SK-N-MC (cell line): ENCODE data around the gene PAM16.

ENCODE experiments used
- DNase-seq: peaks from one replicate; pipeline ENCODE4 v3.0.0-alpha.2; 2011; ENCODE audit warnings: low read depth, low spot score
- H3K27ac ChIP-seq: fragments of 200-600 bp; sonication (generic); 2 replicates; pipeline ENCODE4 v1.5.1; 2016; ENCODE audit warnings: mixed run types
- H3K36me3 ChIP-seq: fragments of 200-600 bp; sonication (generic); 2 replicates; pipeline ENCODE4 v1.6.1; 2017; ENCODE audit warnings: antibody characterized with exemption, low read length, mixed read lengths; ENCODE audit not compliant: insufficient read depth
- H3K4me3 ChIP-seq: fragments of 200-600 bp; sonication (generic); 2 replicates; pipeline ENCODE4 v1.5.1; 2016
- H3K9ac ChIP-seq: fragments of 200-600 bp; sonication (generic); 2 replicates; pipeline ENCODE4 v1.8.0; 2017; ENCODE audit warnings: mixed run types, mixed read lengths; ENCODE audit not compliant: insufficient read length
- H3K9me3 ChIP-seq: fragments of 200-600 bp; sonication (generic); 2 replicates; pipeline ENCODE4 v1.6.1; 2017; ENCODE audit warnings: low read depth, mild to moderate bottlenecking, antibody characterized with exemption, low read length, moderate library complexity, mixed read lengths
- EZH2 ChIP-seq: fragments of 200-600 bp; sonication (generic); IDR thresholded peaks from one replicate; pipeline ENCODE4 v1.6.1; 2017; ENCODE audit warnings: antibody characterized with exemption
- FOXP2 ChIP-seq: optimal IDR thresholded peaks from 2 replicates; pipeline ENCODE3; 2011; ENCODE audit warnings: mild to moderate bottlenecking, moderate library complexity; ENCODE audit not compliant: insufficient read depth; ENCODE audit errors: extremely low read length, control extremely low read depth
- POLR2AphosphoS5 ChIP-seq: IDR thresholded peaks from 2 replicates; pipeline ENCODE4 v1.6.1; 2012; ENCODE audit warnings: mild to moderate bottlenecking, low read depth, low read length, borderline replicate concordance

The PAM16 gene

GRCh38 chr16:4361033-4361943 lies 10.2 kb upstream of the PAM16 start:
- H3K36me3 ChIP-seq, result no peaks in the 10 kb centered on the region
- no peak overlapping the region for H3K4me3 ChIP-seq
- no peak overlapping the region for H3K27ac ChIP-seq
- no peaks in the 10 kb centered on the region for H3K9me3 ChIP-seq
- TF ChIP-seq FOXP2, result no peak
- no peak for TF ChIP-seq EZH2
- DNase-seq, result no peak
- H3K9ac ChIP-seq, result no peak overlapping the region

GRCh38 chr16:4360538-4361021 lies 9.5 kb upstream of the PAM16 start:
- H3K9ac ChIP-seq, result no peak overlapping the region
- no peak for DNase-seq
- no peak overlapping the region for H3K27ac ChIP-seq
- H3K4me3 ChIP-seq, result no peak overlapping the region
- no peaks in the 10 kb centered on the region for H3K9me3 ChIP-seq
- no peaks in the 10 kb centered on the region for H3K36me3 ChIP-seq
- TF ChIP-seq EZH2, result no peak
- no peak for TF ChIP-seq POLR2AphosphoS5

- Histone ChIP-seq H3K9ac (no peak overlapping the region), H3K9me3 (no peaks in the 10 kb centered on the region), H3K36me3 (no peaks in the 10 kb centered on the region), H3K27ac (no peak overlapping the region), H3K4me3 (no peak overlapping the region)
- no peak for DNase-seq
- TF ChIP-seq POLR2AphosphoS5 (no peak), FOXP2 (no peak), EZH2 (no peak)
Measured at GRCh38 chr16:4359914-4360313, 8.8 kb upstream of the PAM16 start.

GRCh38 chr16:4358831-4359561 lies 7.9 kb upstream of the PAM16 start:
- no peak for DNase-seq
- H3K36me3 ChIP-seq, result no peaks in the 10 kb centered on the region
- no peak overlapping the region for H3K27ac ChIP-seq
- H3K9ac ChIP-seq, result no peak overlapping the region
- H3K4me3 ChIP-seq, result no peak overlapping the region
- no peaks in the 10 kb centered on the region for H3K9me3 ChIP-seq
- TF ChIP-seq FOXP2 (no peak), POLR2AphosphoS5 (no peak), EZH2 (no peak)

- Histone ChIP-seq H3K4me3 (no peak overlapping the region), H3K9ac (no peak overlapping the region), H3K27ac (no peak overlapping the region), H3K9me3 (no peaks in the 10 kb centered on the region), H3K36me3 (no peaks in the 10 kb centered on the region)
- DNase-seq, result no peak
- no peak for TF ChIP-seq POLR2AphosphoS5
- no peak for TF ChIP-seq FOXP2
- TF ChIP-seq EZH2, result no peak
Measured at GRCh38 chr16:4358236-4358635, 7.1 kb upstream of the PAM16 start.

- H3K27ac ChIP-seq, result no peak overlapping the region
- no peaks in the 10 kb centered on the region for H3K36me3 ChIP-seq
- H3K4me3 ChIP-seq, result no peak overlapping the region
- H3K9ac ChIP-seq, result no peak overlapping the region
- no peak for DNase-seq
- no peaks in the 10 kb centered on the region for H3K9me3 ChIP-seq
- TF ChIP-seq POLR2AphosphoS5 (no peak), EZH2 (no peak), FOXP2 (no peak)
Measured at GRCh38 chr16:4356820-4357219, 5.7 kb upstream of the PAM16 start.

- Histone ChIP-seq H3K4me3 (no peak overlapping the region), H3K9me3 (no peaks in the 10 kb centered on the region), H3K36me3 (no peaks in the 10 kb centered on the region), H3K9ac (no peak overlapping the region), H3K27ac (no peak overlapping the region)
- no peak for DNase-seq
- TF ChIP-seq FOXP2, result no peak
- TF ChIP-seq EZH2, result no peak
- TF ChIP-seq POLR2AphosphoS5, result no peak
Measured at GRCh38 chr16:4354512-4355409, 3.6 kb upstream of the PAM16 start.

- Histone ChIP-seq H3K9me3 (no peaks in the 10 kb centered on the region), H3K9ac (no peak overlapping the region), H3K27ac (no peak overlapping the region), H3K36me3 (peaks cover 4% of the 10 kb centered on the region; the same call in 1 of the 2 replicates), H3K4me3 (no peak overlapping the region)
- TF ChIP-seq FOXP2 (no peak), POLR2AphosphoS5 (no peak), EZH2 (no peak)
- DNase-seq, result no peak
Measured at GRCh38 chr16:4353675-4354074, 2.6 kb upstream of the PAM16 start.
